SK-N-SH (cell line): Measurements from ENCODE around the gene FAM78A.

Experiments
- TF ChIP-seq, protein P1 (sequence below): fragments of 200-600 bp; sonication (generic); IDR thresholded peaks from 2 replicates; pipeline ENCODE4 v1.6.1; 2017; ENCODE audit warnings: antibody characterized with exemption, mild to moderate bottlenecking, moderate library complexity
- TF ChIP-seq, protein P2 (sequence below): IDR thresholded peaks from 2 replicates; pipeline ENCODE4 v1.4.0; 2012; ENCODE audit warnings: low read depth, borderline replicate concordance

DNA sequence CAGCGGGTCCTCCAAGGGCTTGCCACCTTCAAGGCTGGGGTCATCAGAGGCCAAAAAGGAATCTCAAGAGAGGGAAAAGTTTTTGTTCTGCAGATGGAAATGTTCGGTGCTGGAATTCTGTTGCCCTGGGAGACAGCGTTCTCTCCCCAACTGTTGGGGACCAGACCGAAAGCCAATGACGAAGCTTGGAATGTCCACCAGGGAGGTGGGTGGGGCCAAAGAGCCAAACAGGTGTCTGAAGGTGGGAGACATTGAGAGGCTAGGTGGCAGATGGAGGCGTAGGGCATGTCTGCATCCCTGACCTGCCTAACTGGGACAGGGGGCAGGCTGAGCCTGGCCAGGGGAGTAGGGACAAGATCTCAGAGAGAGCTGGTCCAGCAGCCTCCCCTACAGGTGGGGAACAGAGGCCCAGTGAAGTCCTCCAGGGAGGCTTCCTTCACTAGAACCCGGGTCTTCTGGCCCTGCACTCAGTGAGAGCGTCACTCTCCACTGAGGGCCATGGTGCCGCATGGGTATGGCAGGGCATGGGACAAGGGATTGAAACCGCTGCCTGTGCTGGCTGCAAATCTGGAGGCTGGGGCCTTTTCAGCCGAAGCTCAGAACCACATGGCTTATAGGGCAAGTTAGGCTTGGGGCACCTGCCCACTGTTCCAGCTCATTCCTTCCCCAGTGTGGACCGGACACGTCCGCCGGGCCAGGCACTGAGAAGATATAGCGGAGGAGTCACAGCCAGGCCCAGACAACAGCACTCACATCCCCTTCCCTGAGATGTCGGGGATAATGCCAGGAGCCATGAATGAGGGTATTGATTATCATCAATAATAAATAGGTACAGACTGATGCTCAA, 5.0 kb upstream of the FAM78A start:
- TF ChIP-seq, protein P1, sequence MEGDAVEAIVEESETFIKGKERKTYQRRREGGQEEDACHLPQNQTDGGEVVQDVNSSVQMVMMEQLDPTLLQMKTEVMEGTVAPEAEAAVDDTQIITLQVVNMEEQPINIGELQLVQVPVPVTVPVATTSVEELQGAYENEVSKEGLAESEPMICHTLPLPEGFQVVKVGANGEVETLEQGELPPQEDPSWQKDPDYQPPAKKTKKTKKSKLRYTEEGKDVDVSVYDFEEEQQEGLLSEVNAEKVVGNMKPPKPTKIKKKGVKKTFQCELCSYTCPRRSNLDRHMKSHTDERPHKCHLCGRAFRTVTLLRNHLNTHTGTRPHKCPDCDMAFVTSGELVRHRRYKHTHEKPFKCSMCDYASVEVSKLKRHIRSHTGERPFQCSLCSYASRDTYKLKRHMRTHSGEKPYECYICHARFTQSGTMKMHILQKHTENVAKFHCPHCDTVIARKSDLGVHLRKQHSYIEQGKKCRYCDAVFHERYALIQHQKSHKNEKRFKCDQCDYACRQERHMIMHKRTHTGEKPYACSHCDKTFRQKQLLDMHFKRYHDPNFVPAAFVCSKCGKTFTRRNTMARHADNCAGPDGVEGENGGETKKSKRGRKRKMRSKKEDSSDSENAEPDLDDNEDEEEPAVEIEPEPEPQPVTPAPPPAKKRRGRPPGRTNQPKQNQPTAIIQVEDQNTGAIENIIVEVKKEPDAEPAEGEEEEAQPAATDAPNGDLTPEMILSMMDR, result no peak
- TF ChIP-seq, protein P2, sequence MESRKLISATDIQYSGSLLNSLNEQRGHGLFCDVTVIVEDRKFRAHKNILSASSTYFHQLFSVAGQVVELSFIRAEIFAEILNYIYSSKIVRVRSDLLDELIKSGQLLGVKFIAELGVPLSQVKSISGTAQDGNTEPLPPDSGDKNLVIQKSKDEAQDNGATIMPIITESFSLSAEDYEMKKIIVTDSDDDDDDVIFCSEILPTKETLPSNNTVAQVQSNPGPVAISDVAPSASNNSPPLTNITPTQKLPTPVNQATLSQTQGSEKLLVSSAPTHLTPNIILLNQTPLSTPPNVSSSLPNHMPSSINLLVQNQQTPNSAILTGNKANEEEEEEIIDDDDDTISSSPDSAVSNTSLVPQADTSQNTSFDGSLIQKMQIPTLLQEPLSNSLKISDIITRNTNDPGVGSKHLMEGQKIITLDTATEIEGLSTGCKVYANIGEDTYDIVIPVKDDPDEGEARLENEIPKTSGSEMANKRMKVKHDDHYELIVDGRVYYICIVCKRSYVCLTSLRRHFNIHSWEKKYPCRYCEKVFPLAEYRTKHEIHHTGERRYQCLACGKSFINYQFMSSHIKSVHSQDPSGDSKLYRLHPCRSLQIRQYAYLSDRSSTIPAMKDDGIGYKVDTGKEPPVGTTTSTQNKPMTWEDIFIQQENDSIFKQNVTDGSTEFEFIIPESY, result no peak
